H9 (cell line): ENCODE measurements around the gene EHF. TPM values are rescaled to one million over a fixed set of nuclear protein-coding genes. Genes with fewer than 3 reads are reported as not detected.

ENCODE experiments used
- DNase-seq: peaks from one replicate; pipeline ENCODE4 v3.0.0-alpha.2; 2017
- H2AFZ ChIP-seq: one replicate; pipeline ENCODE4 v1.6.1; 2013; ENCODE audit warnings: mild to moderate bottlenecking, low read length, control low read depth, moderate library complexity
- H2AK5ac ChIP-seq: 2 replicates; pipeline ENCODE4 v1.6.1; 2013; ENCODE audit warnings: low read length, control low read depth, mixed read lengths; ENCODE audit not compliant: insufficient read length
- H2BK120ac ChIP-seq: one replicate; pipeline ENCODE4 v1.6.1; 2013; ENCODE audit warnings: low read depth, mild to moderate bottlenecking, low read length, control low read depth, inconsistent platforms; ENCODE audit not compliant: poor library complexity, severe bottlenecking
- H2BK12ac ChIP-seq: 2 replicates; pipeline ENCODE4 v1.6.1; 2013; ENCODE audit warnings: low read length, control low read depth, mixed read lengths, low read depth; ENCODE audit not compliant: insufficient read length
- H2BK15ac ChIP-seq: 2 replicates; pipeline ENCODE4 v1.6.1; 2013; ENCODE audit warnings: low read depth, low read length, control low read depth
- H2BK20ac ChIP-seq: one replicate; pipeline ENCODE4 v1.6.1; 2013; ENCODE audit warnings: low read depth, mild to moderate bottlenecking, low read length, control low read depth, inconsistent platforms; ENCODE audit not compliant: poor library complexity, severe bottlenecking
- H2BK5ac ChIP-seq: 2 replicates; pipeline ENCODE4 v1.6.1; 2013; ENCODE audit warnings: low read length, control low read depth, mixed read lengths; ENCODE audit not compliant: insufficient read length
- H3K14ac ChIP-seq: 2 replicates; pipeline ENCODE4 v1.6.1; 2013; ENCODE audit warnings: low read length, control low read depth; ENCODE audit not compliant: insufficient read depth
- H3K18ac ChIP-seq: 2 replicates; pipeline ENCODE4 v1.6.1; 2013; ENCODE audit warnings: low read depth, mild to moderate bottlenecking, mixed read lengths, low read length, control low read depth; ENCODE audit not compliant: insufficient read length
- H3K23ac ChIP-seq: 2 replicates; pipeline ENCODE4 v1.6.1; 2013; ENCODE audit warnings: low read length, control low read depth, mixed read lengths, low read depth; ENCODE audit not compliant: insufficient read length
- H3K23me2 ChIP-seq: 2 replicates; pipeline ENCODE4 v1.6.1; 2013; ENCODE audit warnings: low read depth, mild to moderate bottlenecking, mixed read lengths, low read length, control low read depth; ENCODE audit not compliant: insufficient read length, poor library complexity, severe bottlenecking
- H3K27ac ChIP-seq: 2 replicates; pipeline ENCODE4 v1.5.1; 2013; ENCODE audit warnings: low read length, control low read depth, mixed read lengths, low read depth; ENCODE audit not compliant: insufficient read length
- H3K27me3 ChIP-seq: 2 replicates; pipeline ENCODE4 v1.6.1; 2013; ENCODE audit warnings: low read length, control low read depth, inconsistent platforms; ENCODE audit not compliant: insufficient read depth
- H3K4ac ChIP-seq: 2 replicates; pipeline ENCODE4 v1.6.1; 2013; ENCODE audit warnings: low read depth, mild to moderate bottlenecking, control low read depth, inconsistent platforms, low read length, moderate library complexity
- H3K4me1 ChIP-seq: 2 replicates; pipeline ENCODE4 v1.6.1; 2013; ENCODE audit warnings: low read length, control low read depth, inconsistent platforms; ENCODE audit not compliant: insufficient read depth
- H3K4me2 ChIP-seq: 2 replicates; pipeline ENCODE4 v1.6.1; 2013; ENCODE audit warnings: low read length, control low read depth, mixed read lengths; ENCODE audit not compliant: insufficient read length, insufficient read depth
- H3K56ac ChIP-seq: 2 replicates; pipeline ENCODE4 v1.6.1; 2013; ENCODE audit warnings: low read depth, mild to moderate bottlenecking, mixed read lengths, low read length, control low read depth; ENCODE audit not compliant: insufficient read length
- H3K79me1 ChIP-seq: 2 replicates; pipeline ENCODE4 v1.6.1; 2013; ENCODE audit warnings: low read depth, mild to moderate bottlenecking, moderate library complexity, low read length, control low read depth, inconsistent platforms; ENCODE audit not compliant: insufficient read depth, poor library complexity, severe bottlenecking
- H3K79me2 ChIP-seq: 2 replicates; pipeline ENCODE4 v1.6.1; 2013; ENCODE audit warnings: low read length, control low read depth, inconsistent platforms; ENCODE audit not compliant: insufficient read depth
- H3K9ac ChIP-seq: 2 replicates; pipeline ENCODE4 v1.6.1; 2013; ENCODE audit warnings: low read length, control low read depth, mixed read lengths; ENCODE audit not compliant: insufficient read length; ENCODE audit errors: extremely low read depth
- H3K9me3 ChIP-seq: one replicate; pipeline ENCODE4 v1.6.1; 2013; ENCODE audit warnings: low read depth, low read length, inconsistent platforms; ENCODE audit not compliant: control insufficient read depth
- H3T11ph ChIP-seq: one replicate; pipeline ENCODE4 v1.6.1; 2013; ENCODE audit warnings: mild to moderate bottlenecking, low read length, control low read depth, inconsistent platforms
- H4K20me1 ChIP-seq: one replicate; pipeline ENCODE4 v1.6.1; 2013; ENCODE audit not compliant: control insufficient read depth, insufficient read length, insufficient read depth
- H4K5ac ChIP-seq: 2 replicates; pipeline ENCODE4 v1.6.1; 2013; ENCODE audit warnings: low read depth, mild to moderate bottlenecking, mixed read lengths, low read length, control low read depth; ENCODE audit not compliant: insufficient read length
- H4K8ac ChIP-seq: replicated peaks from 2 replicates; pipeline ENCODE4 v1.6.1; 2013; ENCODE audit warnings: low read length, control low read depth, mixed read lengths, low read depth; ENCODE audit not compliant: insufficient read length
- H4K91ac ChIP-seq: 2 replicates; pipeline ENCODE4 v1.6.1; 2013; ENCODE audit warnings: low read depth, mild to moderate bottlenecking, moderate library complexity, mixed read lengths, low read length, control low read depth; ENCODE audit not compliant: insufficient read length
- H3K27ac Mint-ChIP-seq, 3 experiments: 2 replicates in 2 of 3; 3 replicates in 1 of 3; pipeline ENCODE4 v1.8.0; 2020 to 2021; ENCODE audit warnings: mixed read lengths in 3 of 3, mild to moderate bottlenecking in 1 of 3, moderate library complexity in 1 of 3
- H3K27me3 Mint-ChIP-seq: 2 replicates; pipeline ENCODE4 v1.8.0; 2021; ENCODE audit warnings: low read depth, mild to moderate bottlenecking, moderate library complexity, mixed read lengths
- H3K36me3 Mint-ChIP-seq, 3 experiments: 2 replicates in 2 of 3; 3 replicates in 1 of 3; pipeline ENCODE4 v1.8.0; 2020 to 2021; ENCODE audit warnings: low read depth in 3 of 3, mixed read lengths in 3 of 3; ENCODE audit not compliant: insufficient read depth in 1 of 3
- H3K4me1 Mint-ChIP-seq, 2 experiments: 2 replicates each; pipeline ENCODE4 v1.8.0; 2020; ENCODE audit warnings: mixed read lengths in 2 of 2
- H3K4me3 Mint-ChIP-seq, 2 experiments: 2 replicates in 1 of 2; 3 replicates in 1 of 2; pipeline ENCODE4 v1.8.0; 2020 to 2021; ENCODE audit warnings: mild to moderate bottlenecking in 2 of 2, mixed read lengths in 2 of 2, moderate library complexity in 1 of 2
- H3K9me3 Mint-ChIP-seq, 2 experiments: 2 replicates in 1 of 2; 3 replicates in 1 of 2; pipeline ENCODE4 v1.8.0; 2020; ENCODE audit warnings: mild to moderate bottlenecking in 2 of 2, mixed read lengths in 2 of 2, moderate library complexity in 1 of 2
- CTCF ChIP-seq: fragments of 200-600 bp; sonication (generic); conservative IDR thresholded peaks from 3 replicates; pipeline ENCODE4 v1.8.0; 2021; ENCODE audit warnings: antibody characterized with exemption, mild to moderate bottlenecking
- WGBS: extraction: QIAGEN DNeasy Blood & Tissue Kit; methylation state at CpG from one replicate; pipeline ENCODE4 v1.1.7; 2013; ENCODE audit warnings: missing lambda C conversion rate, low lambda C conversion rate, mixed read lengths; ENCODE audit not compliant: insufficient read length; ENCODE audit errors: extremely low coverage; 5-methylcytosine and 5-hydroxymethylcytosine counted together
- total RNA-seq: library from RNA; stranded (reverse); gene quantifications from 2 replicates; pipeline ENCODE4 v1.2.1, GENCODE V29; 2021

EHF gene
- total RNA-seq, 1 experiment from 2014 or later = not detected

- H2AK5ac ChIP-seq = no peak overlapping the region
- Mint-ChIP-seq H3K27ac (no peak overlapping the region), H3K27me3 (peaks cover 7% of the 10 kb centered on the region; the same call in 1 of the 2 replicates), H3K9me3 (no peaks in the 10 kb centered on the region), H3K36me3 (no peaks in the 10 kb centered on the region), H3K4me1 (no peaks in the 10 kb centered on the region), H3K4me3 (no peak overlapping the region)
- no peak overlapping the region for H3K18ac ChIP-seq
- no peak overlapping the region for H2BK120ac ChIP-seq
- no peak overlapping the region for H4K8ac ChIP-seq
- H3K4me1 ChIP-seq = no peaks in the 10 kb centered on the region
- TF ChIP-seq CTCF = no peak
- no peaks in the 10 kb centered on the region for H3K23me2 ChIP-seq
- no peak overlapping the region for H3K14ac ChIP-seq
- H2BK15ac ChIP-seq = no peak overlapping the region
- H2BK12ac ChIP-seq = no peak overlapping the region
- no peak overlapping the region for H3K23ac ChIP-seq
- H3K9me3 ChIP-seq = no peaks in the 10 kb centered on the region
- H2BK5ac ChIP-seq = no peak overlapping the region
- DNase-seq = no peak
- H4K20me1 ChIP-seq = no peaks in the 10 kb centered on the region
- no CpG with 5 or more reads among the region's 4 CpGs for WGBS
- H3T11ph ChIP-seq = no peak overlapping the region
- no peak overlapping the region for H3K4me2 ChIP-seq
- no peak overlapping the region for H3K4ac ChIP-seq
- H4K91ac ChIP-seq = no peak overlapping the region
- no peak overlapping the region for H3K27ac ChIP-seq
- no peak overlapping the region for H2AFZ ChIP-seq
- H3K79me1 ChIP-seq = no peaks in the 10 kb centered on the region
- no peaks in the 10 kb centered on the region for H3K79me2 ChIP-seq
- H3K27me3 ChIP-seq = no peaks in the 10 kb centered on the region
- no peak overlapping the region for H3K9ac ChIP-seq
- H3K56ac ChIP-seq = no peak overlapping the region
- H2BK20ac ChIP-seq = no peak overlapping the region
- H4K5ac ChIP-seq = no peak overlapping the region
These were observed 45.6 kb upstream of the EHF start for GRCh38 chr11:34575261-34575660.
